Sciatic nerve (tissue), 2 donors: ENCODE data around the gene PTX4. TPM values are rescaled to one million over a fixed set of nuclear protein-coding genes. Genes with fewer than 3 reads are reported as not detected.
"Not testable (repeated sequence)": the region's sequence is repeated elsewhere in the genome, so short reads cannot be mapped to it uniquely, and the experiment has no call there.

Experiments used
- ATAC-seq: fragments of 200-7000 bp; cut with Tn5 transposase; one replicate; pipeline ENCODE4 v1.9.1; 2020; ENCODE audit warnings: mild to moderate bottlenecking, moderate library complexity
- DNase-seq: peaks from one replicate; pipeline ENCODE4 v3.0.0-alpha.2; 2020; ENCODE audit warnings: low spot score
- intact Hi-C: fragments of 100-400 bp; cut with DNase I; formaldehyde crosslinking; loops from one replicate; pipeline ENCODE4 v1.14.2; 2022
- total RNA-seq: library from RNA; stranded (reverse); fragmentation: NEBNext Ultra II Directional; extraction: Animal tissue kit (Norgen Biotek cat#: 25700); gene quantifications from one replicate; pipeline ENCODE4 v1.2.1, GENCODE V29; 2021
- donor health status: DM: no; HTN: no; CAD: no.
- donor health status: DM: no; HTN: no; CAD: no.

Gene PTX4
- total RNA-seq, 1 donor from 2014 or later, result not detected

DNA sequence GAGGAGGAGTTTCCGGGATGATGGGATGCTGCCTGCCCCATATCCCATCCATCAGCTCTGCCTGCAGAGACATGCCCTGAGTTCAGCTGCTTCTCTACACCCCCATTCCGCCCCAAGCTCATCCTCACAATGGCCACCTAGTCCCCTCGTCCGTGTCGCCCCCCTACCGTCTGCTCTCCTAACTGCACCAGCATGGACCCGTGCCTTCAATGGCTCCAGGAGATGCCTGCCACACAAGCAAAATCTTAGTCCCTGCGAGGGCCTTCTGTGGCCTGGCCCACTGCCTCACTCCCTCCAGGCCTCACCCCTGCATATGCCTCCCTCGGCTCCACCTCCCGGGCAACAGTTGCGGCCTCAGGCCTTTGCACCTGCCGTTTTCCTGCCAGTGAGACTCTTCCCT lies 2.6 kb upstream of the PTX4 start:
- intact Hi-C loops, result no loop called here
- DNase-seq, result no peak
- no peak for ATAC-seq

DNA sequence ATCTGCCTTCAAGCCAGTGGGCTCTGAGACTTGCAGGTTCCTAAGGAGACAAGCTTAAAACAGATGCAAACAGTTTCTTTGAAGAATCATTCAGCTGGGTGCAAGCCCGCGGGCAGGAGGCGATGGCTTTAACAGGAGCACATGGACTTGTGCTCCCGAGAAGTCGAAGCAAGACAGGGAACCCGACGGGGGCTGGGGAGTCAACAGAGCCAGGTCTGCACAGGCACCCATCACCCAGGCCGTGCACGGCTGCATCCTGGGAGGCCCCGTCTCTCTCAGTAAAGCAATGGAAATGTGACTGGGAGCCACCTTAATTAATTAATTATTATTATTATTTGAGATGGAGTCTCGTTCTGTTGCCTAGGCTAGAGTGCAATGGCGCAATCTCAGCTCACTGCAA lies 333 bp upstream of the PTX4 start:
- ATAC-seq, result no peak
- DNase-seq, result no peak
- intact Hi-C loops, result no loop called here

DNA sequence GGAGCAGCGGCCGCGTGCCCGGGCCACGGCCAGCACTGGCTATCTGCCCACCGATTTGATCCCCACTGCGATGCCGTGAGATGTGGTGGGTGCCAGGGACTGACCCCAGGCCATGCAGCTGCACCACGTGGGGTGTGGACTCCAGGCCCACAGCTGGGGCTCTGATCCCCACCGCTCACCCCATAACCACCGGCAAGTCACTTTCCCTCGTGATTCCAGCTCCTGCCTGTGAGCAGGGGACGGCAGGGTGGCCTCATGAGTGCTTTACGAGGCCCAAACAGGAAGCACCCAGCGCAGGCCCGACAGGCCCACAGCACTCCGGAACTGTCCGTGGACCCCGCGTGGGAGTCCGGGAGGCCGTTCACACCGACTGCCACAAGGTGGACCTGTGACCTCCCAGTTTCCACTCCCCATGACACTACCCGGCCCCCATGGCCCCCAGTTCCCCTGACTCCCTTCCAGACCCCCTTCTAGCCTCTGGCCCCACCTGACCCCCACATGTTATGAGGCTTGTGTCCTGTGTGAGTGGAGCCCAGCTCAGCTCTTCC lies 616 bp downstream of the PTX4 start:
- DNase-seq (no peak), ATAC-seq (no peak)
- intact Hi-C loops, result no loop called here

DNA sequence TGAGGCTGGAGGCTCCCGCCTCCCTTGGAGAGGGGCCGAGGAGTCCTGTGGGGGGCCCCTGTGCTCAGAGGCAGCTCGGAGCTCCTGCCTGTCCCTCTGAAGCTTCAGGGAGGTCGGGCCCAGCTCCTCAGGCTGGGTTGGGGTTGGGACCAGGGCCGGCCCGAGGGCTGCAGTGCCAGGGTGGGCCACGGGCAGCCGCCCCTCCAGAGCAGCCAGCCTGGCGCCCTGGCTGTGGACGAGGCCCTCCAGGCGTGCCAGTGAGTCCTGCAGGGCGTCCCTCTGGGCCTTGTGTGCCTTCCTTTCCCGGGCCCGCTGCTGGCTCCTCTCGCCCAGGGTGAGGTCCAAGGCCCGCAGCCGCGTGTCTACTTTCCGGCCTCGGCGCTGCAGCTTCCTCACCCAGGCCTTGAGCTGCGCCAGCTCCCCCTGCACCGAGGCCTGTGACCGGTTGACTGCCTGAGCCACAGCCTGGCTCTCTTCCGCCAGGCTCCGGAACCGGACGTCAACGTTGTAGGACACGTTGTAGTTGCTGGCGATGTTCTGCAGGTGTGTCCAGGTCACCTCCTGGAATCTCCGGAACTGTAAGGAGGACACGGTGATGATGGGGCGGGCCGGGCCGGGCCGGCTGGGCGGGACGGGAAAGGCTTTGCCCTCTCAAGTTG lies 1.2 kb downstream of the PTX4 start:
- DNase-seq, result no peak
- intact Hi-C loops, result no loop called here
- ATAC-seq, result no peak

DNA sequence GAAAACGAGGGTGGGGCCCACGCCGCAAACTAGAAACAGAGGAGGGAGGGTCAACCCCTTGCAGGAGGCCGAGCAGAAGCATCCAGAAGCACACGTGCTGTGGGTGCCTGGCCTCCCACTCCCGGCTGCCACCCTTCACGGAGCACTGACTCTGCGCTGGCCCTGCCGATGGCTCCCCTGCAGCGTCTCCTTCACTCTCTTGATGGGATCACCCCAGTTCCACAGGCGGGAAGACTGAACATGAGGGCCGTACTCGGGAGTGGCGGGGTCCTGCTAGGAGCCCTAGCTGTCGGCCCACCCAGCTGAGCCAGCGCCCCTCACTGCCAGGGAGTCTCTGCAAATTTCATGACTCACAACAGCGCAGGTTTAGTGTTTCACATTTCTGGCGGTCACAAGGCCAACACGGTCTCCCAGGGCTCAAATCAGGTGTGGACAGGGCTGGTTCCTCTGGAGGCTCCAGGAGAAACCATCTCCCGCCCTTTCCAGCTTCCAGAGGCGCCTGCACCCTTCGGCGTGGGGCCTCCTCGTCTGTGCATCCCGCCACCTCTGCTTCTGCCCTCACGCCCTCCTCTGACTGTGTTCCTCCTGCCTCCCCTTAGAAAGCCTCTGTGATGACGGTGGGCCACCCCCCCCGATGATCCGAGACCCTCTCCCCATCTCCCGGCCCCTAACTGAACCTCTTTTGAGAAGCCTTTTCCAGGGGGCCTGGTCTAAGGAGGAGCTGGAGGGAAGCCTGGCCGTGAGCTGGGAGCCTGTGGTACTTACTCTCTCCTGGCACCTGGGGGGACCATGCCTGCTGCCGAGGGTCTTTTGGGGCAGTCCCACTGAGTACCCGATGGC lies 2.0 kb downstream of the PTX4 start:
- no peak for ATAC-seq
- intact Hi-C loops, result no loop called here
- no peak for DNase-seq

DNA sequence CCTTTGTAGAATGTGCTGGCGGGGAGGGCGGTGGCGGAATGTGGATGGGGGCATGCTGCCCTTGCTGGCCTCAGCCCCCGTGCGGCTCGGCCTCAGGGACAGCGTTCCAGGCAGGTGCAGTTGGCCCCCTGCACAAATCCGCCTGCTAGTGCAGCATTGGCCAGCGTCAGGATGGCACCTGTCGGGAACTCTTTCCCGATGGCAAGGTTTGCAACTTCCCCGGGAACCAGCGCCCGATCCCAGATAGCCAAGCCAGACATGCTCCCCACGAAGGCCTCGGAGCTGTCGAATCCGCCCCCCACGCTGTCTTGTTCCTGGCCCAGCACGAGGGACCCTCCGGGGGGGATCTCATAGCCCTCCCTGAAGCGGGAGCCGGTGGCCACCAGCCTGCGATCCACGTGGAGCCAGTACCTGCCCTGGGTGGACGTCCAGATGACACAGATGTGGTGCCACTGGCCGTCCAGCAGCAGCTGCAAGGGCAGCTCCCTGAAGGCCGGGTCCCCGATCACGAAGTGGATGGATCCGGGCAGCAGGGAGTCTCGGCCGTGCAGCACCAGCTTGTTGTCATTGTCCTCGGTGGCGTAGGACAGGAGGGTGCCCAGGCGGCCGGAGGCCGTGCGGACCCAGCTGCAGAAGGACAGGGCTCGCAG lies 2.8 kb downstream of the PTX4 start:
- peak; percentile 17 for ATAC-seq
- intact Hi-C loops, result no loop called here
- DNase-seq, result no peak

DNA sequence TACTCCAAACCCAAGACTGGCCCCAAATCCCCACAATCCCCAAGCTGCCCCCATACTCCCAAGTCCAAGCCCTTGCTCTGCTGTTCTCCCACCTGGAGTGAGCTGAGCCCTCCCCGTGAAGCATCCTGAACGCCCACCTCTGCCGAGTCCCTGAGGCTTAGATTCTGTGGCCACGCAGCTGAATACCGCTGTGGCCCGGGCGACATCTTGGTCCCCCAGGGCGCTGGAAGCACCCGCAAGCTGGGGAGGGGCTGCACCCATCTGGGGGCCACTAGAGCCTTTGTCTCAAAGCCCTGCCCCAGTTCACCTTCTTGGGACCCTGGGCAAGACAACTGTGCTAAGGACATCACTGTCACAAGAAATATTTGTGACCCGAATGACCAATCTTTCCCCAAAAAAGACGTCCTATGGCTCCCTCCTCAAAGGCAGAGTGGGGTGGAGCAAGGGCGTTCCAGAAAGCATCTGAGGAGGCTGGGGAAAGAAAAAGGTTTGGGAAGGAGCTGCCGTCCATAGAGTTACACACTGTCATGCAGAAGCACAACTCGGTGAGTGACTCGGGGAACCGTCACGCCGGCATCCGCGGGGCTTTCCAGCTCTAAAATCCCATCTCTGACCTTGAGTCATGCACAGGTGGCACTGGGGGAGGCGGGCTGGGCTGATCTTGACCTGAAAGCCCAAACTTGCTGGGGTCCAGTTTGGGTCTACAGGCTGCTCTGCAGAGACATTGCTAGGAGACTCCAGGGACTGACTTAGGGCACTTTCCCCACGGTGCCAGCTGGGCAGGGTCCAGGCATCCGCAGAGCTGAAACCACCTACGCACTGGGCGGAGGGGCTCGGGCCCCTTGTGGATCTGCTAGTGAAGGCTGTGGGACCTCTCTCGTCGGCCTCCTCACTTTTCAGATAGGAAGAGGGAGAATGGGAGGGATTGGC lies 6.6 kb downstream of the PTX4 start:
- intact Hi-C loops, result no loop called here
- ATAC-seq, result no peak
- DNase-seq, result no peak

DNA sequence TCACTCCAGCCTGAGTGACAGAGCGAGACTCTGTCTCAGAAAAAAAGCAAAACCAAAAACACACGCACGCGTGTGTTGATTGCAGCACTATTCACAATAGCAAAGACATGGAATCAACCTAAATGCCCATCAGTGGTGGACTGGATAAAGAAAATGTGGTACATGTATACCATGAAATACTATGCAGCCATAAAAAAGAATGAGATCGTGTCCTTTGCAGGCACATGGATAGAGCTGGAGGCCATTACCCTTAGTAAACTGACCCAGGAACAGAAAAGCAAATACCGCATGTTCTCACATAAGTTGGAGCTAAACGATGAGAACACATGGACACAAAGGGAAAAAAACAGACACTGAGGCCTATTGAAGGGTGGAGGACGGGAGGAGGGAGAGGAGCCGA lies 9.8 kb downstream of the PTX4 start:
- intact Hi-C loops, ATAC-seq, DNase-seq: not testable (repeated sequence)

DNA sequence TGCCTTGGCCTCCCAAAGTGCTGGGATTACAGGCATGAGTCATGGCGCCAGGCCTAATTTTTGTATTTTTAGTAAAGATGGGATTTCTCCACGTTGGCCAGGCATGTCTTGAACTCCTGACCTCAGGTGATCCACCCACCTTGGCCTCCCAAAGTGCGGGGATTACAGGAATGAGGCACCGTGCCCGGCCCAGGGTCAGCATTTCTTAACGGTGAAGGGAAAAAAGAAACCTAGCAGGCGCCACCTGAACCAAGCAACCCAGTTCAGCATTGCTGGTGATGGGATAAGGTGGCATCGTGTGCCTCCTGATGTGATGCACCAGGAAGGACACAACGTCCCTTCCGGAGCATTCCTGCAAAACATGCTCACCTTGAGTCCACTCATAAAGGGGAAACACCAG lies 11.7 kb downstream of the PTX4 start:
- intact Hi-C loops, result no loop called here
- ATAC-seq (no peak), DNase-seq (no peak)

DNA sequence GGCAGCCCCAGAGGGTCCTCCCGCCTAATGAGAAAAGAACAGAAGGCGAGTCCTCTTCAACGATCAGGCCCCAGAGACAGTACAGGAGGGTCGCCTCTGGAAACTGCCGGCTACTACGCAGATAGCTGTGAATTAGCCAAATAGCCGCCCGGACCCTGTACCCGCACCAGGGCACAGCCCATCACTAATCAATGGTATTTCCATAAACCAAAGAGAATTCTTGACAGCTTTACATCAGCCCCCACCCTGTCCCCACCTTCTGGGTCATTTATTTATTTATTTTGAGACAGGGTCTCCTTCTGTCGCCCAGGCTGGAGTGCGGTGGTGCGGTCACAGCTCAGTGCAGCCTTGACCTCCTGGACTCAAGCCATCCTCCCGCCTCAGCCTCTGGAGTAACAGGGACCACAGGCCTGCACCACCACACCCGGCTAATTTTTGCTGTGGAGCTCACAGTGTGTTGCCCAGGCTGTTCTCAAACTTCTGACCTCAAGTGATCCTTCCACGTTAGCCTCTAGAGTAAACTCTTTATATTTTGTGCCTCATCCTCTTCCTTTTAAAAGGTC lies 13.1 kb downstream of the PTX4 start:
- peak; percentile 6 for ATAC-seq
- intact Hi-C loops, result no loop called here
- DNase-seq, result no peak

DNA sequence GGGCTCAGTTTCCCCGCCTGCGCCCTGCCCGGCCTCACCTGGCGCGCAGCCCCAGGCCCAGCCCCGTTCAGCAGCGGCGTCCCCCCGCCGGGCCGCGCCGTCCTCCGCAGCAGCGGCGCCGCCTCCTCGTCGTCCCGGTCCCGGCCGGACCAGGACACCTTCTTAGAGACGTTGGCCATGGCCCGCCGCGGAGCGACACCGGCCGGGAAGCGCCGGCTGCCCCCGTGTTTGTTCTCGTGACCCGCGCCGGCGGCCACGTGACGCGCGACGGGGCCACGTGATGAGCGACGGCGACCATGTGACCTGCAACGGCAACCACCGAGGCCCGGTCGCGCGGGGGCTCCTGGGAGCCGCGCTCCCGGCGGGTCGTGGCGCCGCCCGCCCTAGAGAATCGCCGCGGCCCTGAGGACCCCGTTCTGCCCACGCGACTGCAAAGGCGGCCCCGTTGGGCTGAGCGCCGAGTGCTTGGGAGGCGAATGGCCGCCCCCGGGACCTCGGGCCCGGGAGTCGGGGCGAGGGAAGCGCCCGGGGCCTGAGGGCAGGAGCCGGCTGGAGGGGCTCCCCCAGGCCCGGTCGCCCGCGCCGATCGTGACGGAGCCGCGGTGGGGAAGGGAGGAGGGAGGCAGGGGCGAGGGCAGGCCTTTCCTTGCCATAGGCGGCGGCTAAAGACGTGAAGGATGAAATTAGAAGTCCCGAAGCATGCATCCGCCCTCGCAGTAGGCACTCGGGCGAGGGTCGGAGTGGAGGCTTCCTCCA lies 13.8 kb downstream of the PTX4 start, which contains the start of gene CLCN7:
CLCN7 (minus strand) TSS at position 233 of the 756 bp plus-strand sequence; CDS start at position 179, 54 bp downstream.
- DNase-seq (peak; percentile 96), ATAC-seq (peak; percentile 98)
- intact Hi-C loops, result no loop called here

DNA sequence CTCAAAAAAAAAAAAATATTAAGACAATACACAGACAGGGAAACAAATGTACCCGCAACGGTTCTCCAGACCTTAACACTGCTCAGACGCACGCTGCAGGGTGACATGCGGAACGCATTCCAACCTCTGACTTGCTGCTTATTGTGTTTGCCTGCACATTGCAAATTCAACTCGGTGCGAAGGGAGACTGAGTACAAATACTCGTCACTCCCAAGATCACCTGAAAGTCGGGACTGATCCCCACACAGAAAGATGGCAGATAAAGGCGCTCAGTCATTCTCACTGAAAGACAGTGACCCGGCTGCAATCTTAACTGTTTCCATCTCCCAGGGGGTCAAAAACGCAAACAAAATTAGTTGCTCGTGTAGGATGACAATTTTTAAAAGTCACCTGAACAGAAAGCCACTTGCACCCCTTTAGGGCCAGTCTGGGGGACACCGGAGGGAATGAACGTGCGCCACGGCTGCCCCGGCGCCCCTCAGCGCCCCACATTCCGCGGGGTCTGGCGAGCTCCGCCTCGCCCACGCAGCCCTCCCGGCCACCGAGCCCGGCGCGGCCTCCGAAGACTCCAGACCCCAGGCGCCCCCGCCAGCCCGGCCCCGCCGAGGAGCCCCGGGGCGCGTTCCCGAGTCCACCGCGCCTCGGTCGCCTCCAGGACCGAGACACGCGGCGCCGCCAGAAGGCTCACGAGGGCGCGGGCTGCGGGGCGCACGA lies 14.5 kb downstream of the PTX4 start:
- intact Hi-C loops, result no loop called here

DNA sequence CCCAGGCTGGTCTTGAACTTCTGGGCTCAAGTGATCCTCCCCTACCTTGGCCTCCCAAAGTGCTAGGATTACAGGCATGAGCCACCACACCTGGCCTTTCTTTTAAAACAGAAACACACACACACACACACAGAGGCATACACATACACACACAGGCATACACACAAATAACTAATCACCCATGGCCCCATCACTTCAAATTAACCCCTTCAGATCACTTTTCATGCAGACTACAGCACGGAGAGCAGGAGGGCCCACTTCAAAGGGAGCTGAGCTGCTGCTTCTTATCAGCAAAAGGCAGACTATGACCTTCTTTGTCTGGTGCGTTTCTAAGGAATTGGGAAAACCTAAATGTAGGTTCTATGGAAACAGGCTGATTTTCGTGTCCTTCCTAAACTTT lies 15.8 kb downstream of the PTX4 start:
- no peak for ATAC-seq
- intact Hi-C loops, result no loop called here

More for the DNA sequence above, 14.5 kb downstream of the PTX4 start:
- ATAC-seq, result no peak
- DNase-seq, result no peak

DNA sequence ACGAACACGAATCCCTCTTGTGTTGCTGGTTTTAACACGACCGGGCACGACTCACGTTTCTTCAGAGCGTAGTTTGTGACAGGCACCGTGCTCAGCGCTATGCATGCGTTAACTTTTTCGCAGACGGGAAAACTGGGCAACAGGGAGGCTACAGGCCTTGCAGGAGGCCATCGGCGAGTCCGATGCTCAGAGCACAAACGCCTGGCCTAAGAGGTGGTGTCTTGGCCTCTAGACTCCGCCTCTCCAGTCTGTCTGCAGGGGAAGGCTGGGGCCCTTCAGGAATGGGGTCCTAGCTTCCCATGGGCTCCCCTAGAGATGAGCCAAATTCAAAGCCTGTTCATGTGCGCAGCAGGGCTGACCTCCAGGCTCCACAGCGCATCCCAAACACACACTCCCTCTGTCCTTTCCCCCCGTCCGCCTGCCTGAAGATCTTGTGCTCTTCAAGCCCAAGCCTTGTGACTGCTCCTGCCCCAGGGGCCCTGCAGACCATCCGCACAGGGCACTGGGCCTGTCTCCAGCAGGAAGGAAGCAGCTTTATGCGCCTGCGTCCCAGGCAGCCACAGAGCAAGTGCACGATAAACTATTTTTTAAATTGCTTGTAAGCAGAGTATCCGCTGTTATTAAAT lies 17.1 kb downstream of the PTX4 start:
- DNase-seq, result no peak
- intact Hi-C loops, result no loop called here
- no peak for ATAC-seq

More for the DNA sequence above, 15.8 kb downstream of the PTX4 start:
- DNase-seq, result no peak

DNA sequence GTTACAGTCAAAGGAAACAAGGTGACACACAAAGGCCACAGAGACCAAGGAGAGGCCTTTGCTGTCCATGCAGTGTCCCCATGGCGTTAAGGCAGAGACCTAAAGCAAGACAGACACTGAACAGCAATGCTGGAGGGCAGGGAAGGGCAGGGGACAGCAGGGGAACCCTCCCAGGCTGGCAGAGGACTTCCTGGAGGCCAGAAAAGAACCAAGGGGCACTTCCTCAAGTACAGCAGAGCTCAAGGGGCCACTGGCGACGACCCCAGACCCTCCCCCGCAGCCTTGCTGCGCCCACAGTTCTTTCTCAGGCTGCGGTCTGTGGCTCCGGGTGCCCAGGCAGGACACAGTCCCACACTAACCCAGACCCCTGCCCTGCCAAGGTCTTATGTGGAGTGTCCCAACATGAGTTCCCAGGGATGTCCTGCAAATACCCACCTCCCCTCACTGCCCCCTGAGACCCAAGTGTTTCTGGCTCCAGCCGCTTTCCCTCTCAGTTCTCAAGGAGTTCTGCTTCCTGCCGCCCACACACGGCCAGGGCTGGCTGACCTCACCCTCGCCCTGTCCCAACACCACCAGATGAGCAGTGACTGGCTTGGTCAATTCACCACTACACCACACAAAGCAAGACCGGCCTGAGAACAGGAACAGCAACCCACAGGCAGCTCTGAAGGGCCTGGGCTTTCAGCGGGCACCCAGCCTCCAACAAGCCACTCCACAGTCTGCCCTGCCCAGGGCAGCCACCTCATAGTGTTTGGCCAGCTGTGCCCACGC lies 18.1 kb downstream of the PTX4 start:
- no peak for DNase-seq
- intact Hi-C loops, result no loop called here
- ATAC-seq, result no peak

DNA sequence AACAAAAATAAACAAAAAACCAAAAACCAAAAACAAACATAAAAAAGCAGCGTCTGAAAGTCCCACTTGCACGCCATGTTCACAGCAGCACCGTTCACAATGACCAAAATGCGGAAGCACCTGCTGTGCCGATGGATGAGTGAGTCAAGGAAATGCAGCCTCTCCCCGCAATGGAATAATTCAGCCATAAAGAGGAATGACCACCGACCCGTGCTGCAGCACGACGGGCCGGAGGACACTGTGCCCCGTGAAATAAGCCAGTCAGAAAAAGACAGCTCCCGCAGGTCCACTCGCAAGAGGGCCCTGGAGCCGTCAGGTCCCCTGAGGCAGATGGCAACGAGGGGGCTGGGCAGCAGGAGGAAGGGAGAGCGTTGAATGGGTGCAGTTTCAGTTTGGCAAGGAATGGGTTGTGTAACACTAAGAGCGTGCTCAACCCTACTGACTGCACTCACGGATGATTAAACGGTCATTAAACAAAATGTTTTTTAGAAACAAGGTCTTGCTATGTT lies 19.0 kb downstream of the PTX4 start:
- DNase-seq (no peak), ATAC-seq (no peak)
- intact Hi-C loops, result no loop called here
